Measurements from ENCODE around the gene SLC24A3. TPM values are rescaled to one million over a fixed set of nuclear protein-coding genes. Genes with fewer than 3 reads are reported as not detected.

Gene SLC24A3
- total and polyA plus RNA-seq, 2 experiments from 2014 or later = 0.81 to 2.5 TPM

DNA sequence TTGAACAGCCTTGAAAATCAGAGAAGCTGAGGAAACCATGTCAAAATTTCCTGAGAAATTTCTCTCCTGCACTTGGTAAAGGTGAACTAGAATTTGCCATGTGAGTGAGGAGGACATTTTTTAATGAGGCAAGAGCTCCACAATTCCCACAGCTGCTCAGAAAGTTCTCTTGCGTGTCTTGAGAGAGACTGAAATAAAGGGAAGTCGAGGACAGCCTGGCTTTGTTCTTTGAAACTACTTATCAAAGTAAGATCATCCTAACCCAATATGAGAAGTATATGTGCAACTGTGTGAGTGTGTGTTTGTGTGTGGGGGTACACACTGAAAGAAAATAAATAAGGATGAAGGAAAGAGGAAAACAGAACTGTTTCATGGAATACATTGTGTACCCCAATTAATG lies 163.4 kb downstream of the SLC24A3 start:
- Histone ChIP-seq H3F3A (replicated peaks; ENCODE audit: low read depth) (no peaks in the 10 kb centered on the region), H3K79me2 (replicated peaks; ENCODE audit: insufficient read depth) (no peaks in the 10 kb centered on the region), H3K4me3 (no peak overlapping the region), H3K27ac (ENCODE audit: low read depth) (no peak overlapping the region), H3K4me2 (no peak overlapping the region), H3K4me1 (ENCODE audit: insufficient read depth) (no peaks in the 10 kb centered on the region), H3K9me2 (ENCODE audit: insufficient read depth) (no peaks in the 10 kb centered on the region), H2AFZ (no peak overlapping the region), H3K36me3 (ENCODE audit: insufficient read depth) (no peaks in the 10 kb centered on the region), H3K27me3 (ENCODE audit: insufficient read depth) (no peaks in the 10 kb centered on the region), H4K20me1 (replicated peaks; ENCODE audit: insufficient read depth) (peaks cover 5% of the 10 kb centered on the region; the same call in 1 of the 2 replicates)
- ATAC-seq (no peak), DNase-seq (ENCODE audit: low spot score) (no peak)
- H3K4me1 Mint-ChIP-seq = peaks cover 8% of the 10 kb centered on the region
- no peaks in the 10 kb centered on the region for H3K9me3 Mint-ChIP-seq
- peaks cover 6% of the 10 kb centered on the region for H3K27me3 Mint-ChIP-seq (ENCODE audit: insufficient read depth, low read depth, poor library complexity)
- H3K27ac Mint-ChIP-seq = no peak overlapping the region
- H3K36me3 Mint-ChIP-seq (ENCODE audit: low read depth) = no peaks in the 10 kb centered on the region
- no peak for TF ChIP-seq EZH2phosphoT487 (IDR thresholded peaks at IDR 0.05; ENCODE audit: unreplicated experiment)
- TF ChIP-seq NANOG (IDR thresholded peaks at IDR 0.05; ENCODE audit: borderline replicate concordance) = no peak
- no peak for TF ChIP-seq EZH2 (IDR thresholded peaks at IDR 0.05; ENCODE audit: low read depth, unreplicated experiment)
- TF ChIP-seq CREB1 (CRISPR knock-in tag; IDR thresholded peaks at IDR 0.05; ENCODE audit: low read depth) = no peak
- TF ChIP-seq, protein P1, sequence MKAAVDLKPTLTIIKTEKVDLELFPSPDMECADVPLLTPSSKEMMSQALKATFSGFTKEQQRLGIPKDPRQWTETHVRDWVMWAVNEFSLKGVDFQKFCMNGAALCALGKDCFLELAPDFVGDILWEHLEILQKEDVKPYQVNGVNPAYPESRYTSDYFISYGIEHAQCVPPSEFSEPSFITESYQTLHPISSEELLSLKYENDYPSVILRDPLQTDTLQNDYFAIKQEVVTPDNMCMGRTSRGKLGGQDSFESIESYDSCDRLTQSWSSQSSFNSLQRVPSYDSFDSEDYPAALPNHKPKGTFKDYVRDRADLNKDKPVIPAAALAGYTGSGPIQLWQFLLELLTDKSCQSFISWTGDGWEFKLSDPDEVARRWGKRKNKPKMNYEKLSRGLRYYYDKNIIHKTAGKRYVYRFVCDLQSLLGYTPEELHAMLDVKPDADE (IDR thresholded peaks at IDR 0.05) = no peak
- TF ChIP-seq, protein P2, sequence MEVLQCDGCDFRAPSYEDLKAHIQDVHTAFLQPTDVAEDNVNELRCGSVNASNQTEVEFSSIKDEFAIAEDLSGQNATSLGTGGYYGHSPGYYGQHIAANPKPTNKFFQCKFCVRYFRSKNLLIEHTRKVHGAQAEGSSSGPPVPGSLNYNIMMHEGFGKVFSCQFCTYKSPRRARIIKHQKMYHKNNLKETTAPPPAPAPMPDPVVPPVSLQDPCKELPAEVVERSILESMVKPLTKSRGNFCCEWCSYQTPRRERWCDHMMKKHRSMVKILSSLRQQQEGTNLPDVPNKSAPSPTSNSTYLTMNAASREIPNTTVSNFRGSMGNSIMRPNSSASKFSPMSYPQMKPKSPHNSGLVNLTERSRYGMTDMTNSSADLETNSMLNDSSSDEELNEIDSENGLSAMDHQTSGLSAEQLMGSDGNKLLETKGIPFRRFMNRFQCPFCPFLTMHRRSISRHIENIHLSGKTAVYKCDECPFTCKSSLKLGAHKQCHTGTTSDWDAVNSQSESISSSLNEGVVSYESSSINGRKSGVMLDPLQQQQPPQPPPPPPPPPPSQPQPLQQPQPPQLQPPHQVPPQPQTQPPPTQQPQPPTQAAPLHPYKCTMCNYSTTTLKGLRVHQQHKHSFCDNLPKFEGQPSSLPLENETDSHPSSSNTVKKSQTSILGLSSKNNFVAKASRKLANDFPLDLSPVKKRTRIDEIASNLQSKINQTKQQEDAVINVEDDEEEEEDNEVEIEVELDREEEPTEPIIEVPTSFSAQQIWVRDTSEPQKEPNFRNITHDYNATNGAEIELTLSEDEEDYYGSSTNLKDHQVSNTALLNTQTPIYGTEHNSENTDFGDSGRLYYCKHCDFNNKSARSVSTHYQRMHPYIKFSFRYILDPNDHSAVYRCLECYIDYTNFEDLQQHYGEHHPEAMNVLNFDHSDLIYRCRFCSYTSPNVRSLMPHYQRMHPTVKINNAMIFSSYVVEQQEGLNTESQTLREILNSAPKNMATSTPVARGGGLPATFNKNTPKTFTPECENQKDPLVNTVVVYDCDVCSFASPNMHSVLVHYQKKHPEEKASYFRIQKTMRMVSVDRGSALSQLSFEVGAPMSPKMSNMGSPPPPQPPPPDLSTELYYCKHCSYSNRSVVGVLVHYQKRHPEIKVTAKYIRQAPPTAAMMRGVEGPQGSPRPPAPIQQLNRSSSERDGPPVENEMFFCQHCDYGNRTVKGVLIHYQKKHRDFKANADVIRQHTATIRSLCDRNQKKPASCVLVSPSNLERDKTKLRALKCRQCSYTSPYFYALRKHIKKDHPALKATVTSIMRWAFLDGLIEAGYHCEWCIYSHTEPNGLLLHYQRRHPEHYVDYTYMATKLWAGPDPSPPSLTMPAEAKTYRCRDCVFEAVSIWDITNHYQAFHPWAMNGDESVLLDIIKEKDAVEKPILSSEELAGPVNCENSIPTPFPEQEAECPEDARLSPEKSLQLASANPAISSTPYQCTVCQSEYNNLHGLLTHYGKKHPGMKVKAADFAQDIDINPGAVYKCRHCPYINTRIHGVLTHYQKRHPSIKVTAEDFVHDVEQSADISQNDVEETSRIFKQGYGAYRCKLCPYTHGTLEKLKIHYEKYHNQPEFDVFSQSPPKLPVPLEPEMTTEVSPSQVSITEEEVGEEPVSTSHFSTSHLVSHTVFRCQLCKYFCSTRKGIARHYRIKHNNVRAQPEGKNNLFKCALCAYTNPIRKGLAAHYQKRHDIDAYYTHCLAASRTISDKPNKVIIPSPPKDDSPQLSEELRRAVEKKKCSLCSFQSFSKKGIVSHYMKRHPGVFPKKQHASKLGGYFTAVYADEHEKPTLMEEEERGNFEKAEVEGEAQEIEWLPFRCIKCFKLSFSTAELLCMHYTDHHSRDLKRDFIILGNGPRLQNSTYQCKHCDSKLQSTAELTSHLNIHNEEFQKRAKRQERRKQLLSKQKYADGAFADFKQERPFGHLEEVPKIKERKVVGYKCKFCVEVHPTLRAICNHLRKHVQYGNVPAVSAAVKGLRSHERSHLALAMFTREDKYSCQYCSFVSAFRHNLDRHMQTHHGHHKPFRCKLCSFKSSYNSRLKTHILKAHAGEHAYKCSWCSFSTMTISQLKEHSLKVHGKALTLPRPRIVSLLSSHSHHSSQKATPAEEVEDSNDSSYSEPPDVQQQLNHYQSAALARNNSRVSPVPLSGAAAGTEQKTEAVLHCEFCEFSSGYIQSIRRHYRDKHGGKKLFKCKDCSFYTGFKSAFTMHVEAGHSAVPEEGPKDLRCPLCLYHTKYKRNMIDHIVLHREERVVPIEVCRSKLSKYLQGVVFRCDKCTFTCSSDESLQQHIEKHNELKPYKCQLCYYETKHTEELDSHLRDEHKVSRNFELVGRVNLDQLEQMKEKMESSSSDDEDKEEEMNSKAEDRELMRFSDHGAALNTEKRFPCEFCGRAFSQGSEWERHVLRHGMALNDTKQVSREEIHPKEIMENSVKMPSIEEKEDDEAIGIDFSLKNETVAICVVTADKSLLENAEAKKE (CRISPR knock-in tag; IDR thresholded peaks at IDR 0.05) = no peak
- no peak overlapping the region for H3K4me3 Mint-ChIP-seq
